H1 (cell line): Measurements from ENCODE around the gene UMAD1. TPM values are rescaled to one million over a fixed set of nuclear protein-coding genes. Genes with fewer than 3 reads are reported as not detected.

Experiments
- CTCF ChIA-PET: fragments of 300-600 bp; sonication (Branson Sonifier 250); formaldehyde crosslinking; loops from one replicate; lab custom pipeline; 2021; ENCODE audit not compliant: partially characterized antibody; lab: Charles Lee
- POLR2A ChIA-PET: fragments of 300-600 bp; sonication (Branson Sonifier 250); formaldehyde crosslinking; loops from one replicate; lab custom pipeline; 2021; ENCODE audit warnings: inconsistent platforms; ENCODE audit not compliant: partially characterized antibody; lab: Charles Lee
- DNase-seq, 2 experiments: peaks; one replicate each; pipeline versions ENCODE4 v3.0.0 to v3.0.0-alpha.2; 2010 to 2022; ENCODE audit warnings: low spot score in 2 of 2, low read depth in 1 of 2, mixed read lengths in 1 of 2
- FAIRE-seq: peaks from 2 replicates; lab custom pipeline; 2011; peaks lifted over from hg19 to GRCh38; lab: Jason Lieb, UNC
- H2AFZ ChIP-seq: 2 replicates; pipeline ENCODE4 v1.8.1; 2012; ENCODE audit warnings: low read length, inconsistent platforms
- H2AK5ac ChIP-seq: 2 replicates; pipeline ENCODE4 v1.6.1; 2013; ENCODE audit warnings: low read depth, low read length
- H2BK120ac ChIP-seq: replicated peaks from 2 replicates; pipeline ENCODE3; 2013; ENCODE audit warnings: low read depth, low read length, inconsistent platforms
- H2BK12ac ChIP-seq: 2 replicates; pipeline ENCODE4 v1.6.1; 2013; ENCODE audit warnings: low read depth, low read length
- H2BK15ac ChIP-seq: 2 replicates; pipeline ENCODE4 v1.6.1; 2013; ENCODE audit warnings: low read length
- H2BK20ac ChIP-seq: 2 replicates; pipeline ENCODE4 v1.6.1; 2013; ENCODE audit warnings: low read length
- H2BK5ac ChIP-seq: 2 replicates; pipeline ENCODE4 v1.6.1; 2013; ENCODE audit warnings: low read depth, low read length
- H3K14ac ChIP-seq: 2 replicates; pipeline ENCODE4 v1.6.1; 2013; ENCODE audit warnings: inconsistent platforms; ENCODE audit not compliant: insufficient read length
- H3K18ac ChIP-seq: 2 replicates; pipeline ENCODE4 v1.6.1; 2013; ENCODE audit warnings: low read length; ENCODE audit errors: extremely low read depth
- H3K23ac ChIP-seq: 2 replicates; pipeline ENCODE4 v1.6.1; 2013; ENCODE audit warnings: inconsistent platforms; ENCODE audit not compliant: insufficient read length
- H3K23me2 ChIP-seq: 2 replicates; pipeline ENCODE4 v1.6.1; 2013; ENCODE audit warnings: low read depth, low read length
- H3K27ac ChIP-seq: 2 replicates; pipeline ENCODE4 v1.6.1; 2011; ENCODE audit warnings: low read depth, low read length, inconsistent platforms
- H3K27me3 ChIP-seq, 4 experiments: replicated peaks in 1 of 4; 1 replicate in 1 of 4; 2 replicates in 3 of 4; pipeline versions ENCODE4 v1.6.1 to v1.8.1; 2011 to 2013; ENCODE audit warnings: low read length in 3 of 4, mild to moderate bottlenecking in 3 of 4, inconsistent platforms in 2 of 4, mixed read lengths in 2 of 4, moderate library complexity in 1 of 4; ENCODE audit not compliant: control insufficient read depth in 3 of 4, insufficient read depth in 3 of 4; ENCODE audit errors: extremely low read depth in 1 of 4
- H3K36me3 ChIP-seq, 4 experiments: 2 replicates each; pipeline versions ENCODE4 v1.6.1 to v1.8.1; 2011 to 2013; ENCODE audit warnings: mild to moderate bottlenecking in 4 of 4, low read length in 3 of 4, moderate library complexity in 2 of 4, control low read depth in 1 of 4, inconsistent platforms in 1 of 4; ENCODE audit not compliant: insufficient read depth in 4 of 4, control insufficient read depth in 2 of 4
- H3K4ac ChIP-seq: replicated peaks from 2 replicates; pipeline ENCODE3; 2013; ENCODE audit warnings: low read length, low read depth, mixed read lengths, inconsistent platforms; ENCODE audit not compliant: insufficient read length
- H3K4me1 ChIP-seq, 4 experiments: replicated peaks in 1 of 4; 1 replicate in 1 of 4; 2 replicates in 3 of 4; pipeline versions ENCODE4 v1.6.1 to v1.8.1; 2011 to 2013; ENCODE audit warnings: low read length in 3 of 4, inconsistent platforms in 2 of 4, mixed read lengths in 1 of 4; ENCODE audit not compliant: insufficient read depth in 4 of 4, control insufficient read depth in 3 of 4
- H3K4me2 ChIP-seq, 2 experiments: 2 replicates each; pipeline versions ENCODE4 v1.6.1 to v1.8.1; 2011 to 2013; ENCODE audit warnings: low read depth in 2 of 2, low read length in 2 of 2, control low read depth in 1 of 2, inconsistent platforms in 1 of 2, mild to moderate bottlenecking in 1 of 2; ENCODE audit not compliant: insufficient read depth in 1 of 2
- H3K4me3 ChIP-seq, 4 experiments: fragments of 200-600, 300-600 bp in 1 of 4; sonication (generic), shearing (Covaris generic), sonication (Bioruptor Twin) in 1 of 4; 2 replicates each; pipeline versions ENCODE4 v1.5.1 to v1.8.1; 2011 to 2016; ENCODE audit warnings: low read length in 4 of 4, low read depth in 3 of 4, control low read depth in 2 of 4, inconsistent platforms in 2 of 4, mild to moderate bottlenecking in 2 of 4, mixed read lengths in 1 of 4, moderate library complexity in 1 of 4; ENCODE audit not compliant: insufficient read depth in 2 of 4; ENCODE audit errors: extremely low read depth in 1 of 4
- H3K56ac ChIP-seq: replicated peaks from 2 replicates; pipeline ENCODE3; 2013; ENCODE audit warnings: low read depth, mild to moderate bottlenecking, mixed read lengths, low read length, inconsistent platforms; ENCODE audit not compliant: insufficient read length
- H3K79me1 ChIP-seq: 2 replicates; pipeline ENCODE4 v1.6.1; 2013; ENCODE audit warnings: low read depth, low read length, control low read depth
- H3K79me2 ChIP-seq, 2 experiments: 2 replicates each; pipeline versions ENCODE4 v1.6.1 to v1.8.1; 2012 to 2013; ENCODE audit warnings: low read length in 2 of 2, mild to moderate bottlenecking in 2 of 2, inconsistent platforms in 1 of 2; ENCODE audit not compliant: insufficient read depth in 2 of 2, control insufficient read depth in 1 of 2
- H3K9ac ChIP-seq, 4 experiments: replicated peaks in 1 of 4; 1 replicate in 1 of 4; 2 replicates in 3 of 4; pipeline versions ENCODE4 v1.6.1 to v1.8.1; 2011 to 2013; ENCODE audit warnings: low read depth in 3 of 4, low read length in 3 of 4, control low read depth in 2 of 4, mild to moderate bottlenecking in 2 of 4, moderate library complexity in 2 of 4, inconsistent platforms in 1 of 4; ENCODE audit errors: extremely low read depth in 1 of 4
- H3K9me3 ChIP-seq, 2 experiments: 2 replicates each; pipeline versions ENCODE4 v1.6.1 to v1.8.1; 2012 to 2013; ENCODE audit warnings: mild to moderate bottlenecking in 2 of 2, moderate library complexity in 2 of 2, control low read depth in 1 of 2, inconsistent platforms in 1 of 2, low read depth in 1 of 2, low read length in 1 of 2, mixed read lengths in 1 of 2; ENCODE audit not compliant: insufficient read depth in 2 of 2
- H4K20me1 ChIP-seq, 2 experiments: replicated peaks in 1 of 2; 2 replicates each; pipeline versions ENCODE3 to v1.8.1; 2011 to 2013; ENCODE audit warnings: inconsistent platforms in 2 of 2, low read length in 2 of 2, mild to moderate bottlenecking in 1 of 2; ENCODE audit not compliant: insufficient read depth in 2 of 2, control insufficient read depth in 1 of 2
- H4K5ac ChIP-seq: 2 replicates; pipeline ENCODE4 v1.6.1; 2013; ENCODE audit warnings: low read length, low read depth, mixed read lengths, inconsistent platforms; ENCODE audit not compliant: insufficient read length
- H4K8ac ChIP-seq: 2 replicates; pipeline ENCODE4 v1.8.0; 2013; ENCODE audit warnings: mild to moderate bottlenecking, moderate library complexity, low read length, inconsistent platforms; ENCODE audit not compliant: insufficient read depth; ENCODE audit errors: extremely low read depth
- H4K91ac ChIP-seq: replicated peaks from 2 replicates; pipeline ENCODE3; 2013; ENCODE audit warnings: low read length, mixed read lengths, inconsistent platforms; ENCODE audit not compliant: insufficient read length
- CHD1 ChIP-seq: IDR thresholded peaks from 2 replicates; pipeline ENCODE4 v1.6.1; 2012; ENCODE audit warnings: low read depth, low read length, improper control_type of control experiment
- KDM5A ChIP-seq: fragments of 200-600 bp; IDR thresholded peaks from 2 replicates; pipeline ENCODE4 v1.7.1; 2012; ENCODE audit warnings: mild to moderate bottlenecking, low read length, inconsistent platforms, mixed read lengths
- SAP30 ChIP-seq: fragments of 300-600 bp; sonication (generic); IDR thresholded peaks from 2 replicates; pipeline ENCODE4 v1.7.1; 2012; ENCODE audit warnings: low read length, moderate library complexity, mild to moderate bottlenecking, inconsistent platforms; ENCODE audit not compliant: insufficient read depth, insufficient replicate concordance
- SP1 ChIP-seq: IDR thresholded peaks from 2 replicates; pipeline ENCODE4 v1.6.1; 2011; ENCODE audit warnings: low read depth, low read length
- TAF1 ChIP-seq: IDR thresholded peaks from 2 replicates; pipeline ENCODE4 v1.6.1; 2011; ENCODE audit warnings: mild to moderate bottlenecking, low read depth, low read length
- WGBS, 2 experiments: shearing (Covaris generic) in 1 of 2; methylation state at CpG; one replicate each; pipeline versions ENCODE4 v1.1.6 to v1.1.7; 2013 to 2015; ENCODE audit warnings: low lambda C conversion rate in 2 of 2, mixed read lengths in 2 of 2, inconsistent platforms in 1 of 2, low coverage in 1 of 2, missing lambda C conversion rate in 1 of 2; ENCODE audit not compliant: insufficient replicate concordance in 2 of 2, insufficient coverage in 1 of 2, insufficient read length in 1 of 2; ENCODE audit errors: extremely low coverage in 1 of 2, missing lambda C conversion rate in 1 of 2; 5-methylcytosine and 5-hydroxymethylcytosine counted together
- polyA plus RNA-seq, 7 experiments: library from polyadenylated mRNA; depleted of rRNA in 3 of 7; stranded (reverse) in 5 of 7; unstranded in 2 of 7; fragments of >200 nt in 5 of 7; fragments of 200-250 nt in 2 of 7; gene quantifications; 1 replicate in 5 of 7; 2 replicates in 1 of 7; 4 replicates in 1 of 7; pipeline versions ENCODE4 v1.2.1 to v1.2.3, GENCODE V29; 2011 to 2013; ENCODE audit warnings: missing spikeins in 2 of 7, mixed read lengths in 2 of 7
- total RNA-seq: library from RNA; stranded (reverse); fragmentation: NEBNext Ultra II Directional; extraction: Animal tissue kit (Norgen Biotek cat#: 25700); gene quantifications from 2 replicates; pipeline ENCODE4 v1.2.1, GENCODE V29; 2021

Gene UMAD1
- total and polyA plus RNA-seq, 2 of the 8 experiments (the other 6 are each of a cell fraction or from before 2014, with no cell fraction given), result 10.4 to 12.3 TPM

DNA sequence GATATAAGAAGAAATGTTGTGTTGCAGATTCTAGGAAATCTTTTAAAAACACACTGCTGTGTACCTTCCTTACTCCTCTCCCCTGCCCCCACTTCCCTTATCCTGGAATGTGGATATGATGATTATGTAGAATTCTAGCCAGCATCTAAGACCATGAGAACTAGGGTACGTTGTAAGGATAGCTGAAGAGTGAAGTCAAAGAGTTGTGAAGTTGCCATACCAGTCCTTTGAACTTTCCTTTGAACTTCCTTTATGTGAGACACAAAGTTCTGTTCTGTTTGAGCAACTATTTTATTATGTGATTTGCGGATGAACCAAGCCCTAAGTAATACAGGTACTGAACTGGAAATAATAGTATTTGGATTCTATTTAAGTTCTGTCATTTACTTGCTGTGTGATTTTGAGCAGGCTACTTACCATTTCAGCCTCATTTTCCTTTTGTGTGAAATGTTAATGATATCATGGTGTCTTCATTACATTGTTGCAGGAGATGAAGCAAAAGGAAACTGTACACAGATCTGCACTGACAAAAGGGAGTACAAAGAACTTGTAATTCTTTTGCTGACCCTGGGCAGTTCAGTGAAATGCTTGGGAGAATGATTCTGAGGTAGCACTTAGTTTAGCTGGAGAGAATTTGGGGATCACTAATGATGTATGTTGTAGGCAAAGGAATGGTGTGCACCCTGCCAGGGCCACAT lies 46.4 kb downstream of the UMAD1 start:
- no peak overlapping the region for H2BK20ac ChIP-seq
- no peak for DNase-seq
- no peaks in the 10 kb centered on the region for H3K36me3 ChIP-seq
- H2BK120ac ChIP-seq, result no peak overlapping the region
- H3K4me2 ChIP-seq, result no peak overlapping the region
- no peak overlapping the region for H2AK5ac ChIP-seq
- no peak for TF ChIP-seq SP1
- TF ChIP-seq KDM5A, result no peak
- TF ChIP-seq SAP30, result no peak
- TF ChIP-seq CHD1, result no peak
- no peak for TF ChIP-seq TAF1
- H3K9ac ChIP-seq, result no peak overlapping the region
- no peaks in the 10 kb centered on the region for H3K27me3 ChIP-seq
- H2BK15ac ChIP-seq, result no peak overlapping the region
- H3K79me2 ChIP-seq, result no peaks in the 10 kb centered on the region
- H3K23ac ChIP-seq, result no peak overlapping the region
- no peak overlapping the region for H3K4me3 ChIP-seq
- no peak overlapping the region for H4K91ac ChIP-seq
- WGBS, 2 experiments, result 85% methylated on average over 2 of the region's 2 CpGs; no CpG with 5 or more reads in 1 of the 2 experiments
- no peak overlapping the region for H3K18ac ChIP-seq
- no peaks in the 10 kb centered on the region for H3K9me3 ChIP-seq
- H4K8ac ChIP-seq, result no peak overlapping the region
- H3K23me2 ChIP-seq, result no peaks in the 10 kb centered on the region
- no peak for FAIRE-seq
- no peak overlapping the region for H2BK5ac ChIP-seq
- H4K20me1 ChIP-seq, result no peaks in the 10 kb centered on the region
- no peaks in the 10 kb centered on the region for H3K79me1 ChIP-seq
- no peak overlapping the region for H3K4ac ChIP-seq
- POLR2A ChIA-PET, result interaction anchor here (0.6 kb wide), 1 partner anchor 11 kb away, joined by 3 read pairs; no protein-coding TSS in a partner anchor
- H3K27ac ChIP-seq, result no peak overlapping the region
- H3K14ac ChIP-seq, result no peak overlapping the region
- H2AFZ ChIP-seq, result no peak overlapping the region
- H4K5ac ChIP-seq, result no peak overlapping the region
- H2BK12ac ChIP-seq, result no peak overlapping the region
- CTCF ChIA-PET, result interaction anchor here (0.8 kb wide), 1 partner anchor 504 kb away, joined by 4 read pairs; no protein-coding TSS in a partner anchor
- no peak overlapping the region for H3K56ac ChIP-seq
- H3K4me1 ChIP-seq, result peaks cover 0 to 3% (median 0%) of the 10 kb centered on the region in 4 experiments; a peak in 1 of 7 replicates
